GM19455 (cell line): ENCODE results near the gene ADAM8.

Source experiments
- ATAC-seq: cut with Tn5 transposase; IDR thresholded peaks from one replicate; pipeline ENCODE4 v1.9.1; 2021; ENCODE audit not compliant: unreplicated experiment

Gene ADAM8

DNA sequence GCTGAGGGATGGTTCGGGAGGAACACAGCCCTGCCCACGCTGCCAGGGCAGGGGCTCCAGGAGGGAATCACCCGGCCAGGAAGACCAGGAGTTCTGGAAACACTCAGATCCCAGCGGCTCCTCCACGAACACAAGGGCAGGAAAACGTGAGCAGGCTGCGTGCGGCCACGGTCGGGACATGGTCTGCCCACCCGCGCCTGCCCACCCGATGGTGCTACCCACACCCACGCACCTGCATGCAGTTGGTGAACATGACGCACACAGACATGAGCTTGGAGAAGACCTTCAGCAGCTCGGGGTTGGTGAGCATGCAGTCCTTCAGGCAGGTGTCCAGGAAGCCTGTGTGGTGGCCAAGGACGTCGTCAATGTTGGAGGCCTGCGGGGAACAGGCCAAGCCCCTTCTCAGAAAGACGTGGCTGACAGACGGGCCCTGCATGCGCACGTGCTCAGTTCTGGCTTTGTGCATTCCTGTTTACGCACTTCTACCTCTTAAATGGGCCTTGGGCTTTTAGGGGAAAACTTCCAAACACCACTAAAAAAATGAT is 6.2 kb upstream of the ADAM8 start:
- ATAC-seq: no peak

DNA sequence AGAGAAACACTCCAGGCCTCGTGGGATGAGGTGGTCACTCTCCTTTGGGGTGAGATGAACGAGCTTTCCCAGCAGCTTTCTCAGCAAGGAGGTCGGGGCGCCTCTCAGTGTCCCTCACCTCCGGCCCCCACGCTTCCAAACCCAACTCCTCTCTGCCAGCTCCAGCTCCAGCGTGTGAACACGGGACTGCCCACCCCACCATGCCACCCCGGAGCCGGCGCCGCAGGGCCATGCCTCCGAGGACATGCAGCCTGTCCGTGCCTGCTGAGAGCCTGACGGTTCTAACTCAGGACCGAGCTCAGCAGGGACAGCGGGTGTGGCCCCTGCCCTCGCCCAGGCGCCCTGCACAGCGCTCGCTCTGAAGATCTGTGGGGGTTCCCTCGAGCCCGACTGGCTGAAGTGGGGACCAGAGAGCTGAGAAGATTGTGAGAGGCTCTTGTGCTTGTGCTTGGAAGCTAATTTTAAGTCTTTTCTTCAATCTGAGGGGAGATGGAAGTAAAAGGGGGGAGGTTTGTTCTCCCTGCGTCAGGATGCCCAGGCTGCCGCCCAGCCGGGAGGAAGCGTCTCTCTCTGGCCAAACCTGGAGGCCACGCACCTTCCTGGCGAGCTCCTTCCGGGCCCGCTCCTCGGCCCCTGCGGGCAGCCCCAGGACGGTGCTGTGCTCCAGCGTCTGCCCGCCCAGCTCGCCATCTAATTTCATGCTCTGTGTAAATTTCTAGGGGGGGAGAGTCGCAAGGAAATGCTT is 5.1 kb upstream of the ADAM8 start:
- no peak for ATAC-seq

DNA sequence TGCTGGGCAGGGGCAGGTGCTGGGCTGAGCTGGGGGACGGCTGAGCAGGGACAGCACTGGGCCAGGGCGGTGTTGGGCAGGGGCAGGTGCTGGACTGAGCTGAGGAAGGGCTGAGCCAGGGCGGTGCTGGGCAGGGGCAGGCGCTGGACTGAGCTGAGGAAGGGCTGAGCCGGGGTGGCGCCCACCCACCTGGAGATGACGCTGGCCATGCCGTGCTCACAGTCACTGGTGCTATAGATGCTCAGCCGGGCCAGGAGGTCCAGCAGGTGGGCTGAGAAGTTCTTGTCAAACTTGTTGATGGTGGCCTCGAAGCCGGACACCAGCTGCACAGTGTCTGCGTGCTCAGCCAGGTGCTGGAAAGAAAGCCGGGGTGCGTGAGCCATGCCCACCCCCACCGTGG is 4.4 kb upstream of the ADAM8 start:
- ATAC-seq: no peak

DNA sequence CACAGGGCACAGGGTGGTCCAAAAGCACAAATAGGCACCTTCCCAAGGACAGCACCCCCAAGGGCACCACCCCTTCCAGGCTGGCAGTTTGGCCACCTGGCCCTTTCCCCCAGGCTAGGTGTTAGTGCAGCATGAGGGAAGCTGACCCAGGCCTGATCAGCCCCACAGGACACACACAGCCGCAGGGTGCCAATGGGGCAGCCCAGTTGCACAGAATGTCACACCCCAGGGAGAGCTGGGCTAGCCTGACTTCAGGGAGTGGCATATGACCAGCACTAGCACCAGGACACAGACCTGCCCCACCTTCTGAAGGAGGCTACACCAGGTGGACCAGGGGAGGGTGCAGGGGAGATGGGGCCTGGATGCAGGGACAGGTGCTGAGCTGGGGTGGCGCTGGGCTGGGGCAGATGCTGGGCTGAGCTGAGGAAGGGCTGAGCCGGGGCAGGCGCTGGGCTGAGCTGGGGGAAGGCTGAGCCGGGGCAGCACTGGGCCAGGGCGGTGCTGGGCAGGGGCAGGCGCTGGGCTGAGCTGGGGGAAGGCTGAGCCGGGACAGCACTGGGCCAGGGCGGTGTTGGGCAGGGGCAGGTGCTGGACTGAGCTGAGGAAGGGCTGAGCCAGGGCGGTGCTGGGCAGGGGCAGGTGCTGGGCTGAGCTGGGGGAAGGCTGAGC is 3.9 kb upstream of the ADAM8 start:
- no peak for ATAC-seq

DNA sequence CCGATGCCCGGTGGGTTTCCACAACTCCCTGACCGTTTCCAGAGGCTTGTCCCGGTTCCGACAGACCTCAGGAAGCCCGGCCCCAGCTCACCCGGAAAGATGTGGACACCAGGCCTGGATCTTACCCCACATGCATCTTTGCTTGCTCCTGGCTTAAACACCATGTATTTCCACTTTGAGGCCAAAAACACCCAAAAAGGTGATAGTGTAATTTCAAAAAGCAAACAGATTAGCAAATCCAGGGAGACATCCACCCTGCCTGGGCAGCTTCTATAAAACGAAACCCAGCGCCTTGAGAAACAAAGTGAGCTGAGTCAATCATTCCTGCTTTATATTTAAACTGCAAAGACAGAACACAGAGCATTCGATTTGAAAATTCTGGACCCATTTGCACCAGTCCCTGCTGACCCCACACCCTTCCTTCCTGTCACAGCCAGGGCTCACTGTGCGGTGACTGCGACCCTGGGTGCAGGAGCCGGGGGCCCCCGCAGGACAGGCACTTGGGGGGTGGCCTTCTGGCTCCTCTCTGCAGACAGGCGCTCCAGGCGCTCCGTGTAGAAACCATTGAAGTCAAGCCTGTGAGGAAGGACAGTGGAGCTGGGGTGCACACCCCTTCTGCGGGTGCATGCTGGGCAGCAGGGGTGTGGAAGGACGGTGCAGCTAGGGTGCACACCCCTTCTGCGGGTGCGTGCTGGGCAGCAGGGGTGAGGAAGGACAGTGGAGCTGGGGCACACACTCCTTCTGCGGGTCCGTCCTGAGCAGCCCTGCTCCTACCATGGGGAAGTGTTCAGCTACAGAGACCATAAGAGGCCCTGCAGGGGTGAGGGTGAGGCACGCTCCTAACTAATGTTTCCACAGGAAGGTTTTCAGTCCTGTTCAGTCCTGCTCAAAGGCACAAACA is 2.9 kb upstream of the ADAM8 start:
- ATAC-seq: no peak

DNA sequence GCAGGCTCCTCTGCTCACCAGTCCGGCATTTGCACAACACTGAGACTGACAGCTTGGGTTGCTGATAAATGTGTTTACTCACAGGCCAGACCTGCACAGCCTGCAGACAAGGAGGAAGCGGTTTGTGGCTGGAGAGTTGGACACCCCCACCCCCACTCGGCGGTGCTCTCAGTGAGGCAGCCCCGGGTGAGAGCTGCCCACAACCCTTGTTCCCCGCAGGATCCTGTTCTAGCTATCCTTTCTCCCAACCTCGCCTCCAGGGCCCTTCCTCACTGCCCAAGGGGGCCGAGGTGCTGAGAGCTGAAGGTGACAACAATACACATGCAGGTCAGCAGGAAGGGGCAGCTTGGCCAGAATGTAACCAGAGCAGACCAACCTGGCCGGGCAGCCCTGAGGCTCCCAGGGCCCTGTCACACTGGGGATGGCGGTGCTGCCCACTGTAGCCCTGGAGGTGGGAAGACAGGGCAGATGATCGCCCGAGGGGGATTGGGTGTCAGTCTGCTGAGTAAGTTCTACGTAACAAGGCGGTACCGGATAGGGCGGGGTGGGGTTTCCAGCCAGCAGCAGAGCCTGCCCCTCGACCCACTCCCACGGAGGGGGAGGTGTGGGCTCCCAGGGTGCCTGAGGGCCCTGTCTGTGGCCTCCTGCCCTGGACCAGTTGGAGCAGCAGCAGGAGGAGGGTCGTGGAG is 2.1 kb upstream of the ADAM8 start:
- peak; percentile 29 for ATAC-seq

DNA sequence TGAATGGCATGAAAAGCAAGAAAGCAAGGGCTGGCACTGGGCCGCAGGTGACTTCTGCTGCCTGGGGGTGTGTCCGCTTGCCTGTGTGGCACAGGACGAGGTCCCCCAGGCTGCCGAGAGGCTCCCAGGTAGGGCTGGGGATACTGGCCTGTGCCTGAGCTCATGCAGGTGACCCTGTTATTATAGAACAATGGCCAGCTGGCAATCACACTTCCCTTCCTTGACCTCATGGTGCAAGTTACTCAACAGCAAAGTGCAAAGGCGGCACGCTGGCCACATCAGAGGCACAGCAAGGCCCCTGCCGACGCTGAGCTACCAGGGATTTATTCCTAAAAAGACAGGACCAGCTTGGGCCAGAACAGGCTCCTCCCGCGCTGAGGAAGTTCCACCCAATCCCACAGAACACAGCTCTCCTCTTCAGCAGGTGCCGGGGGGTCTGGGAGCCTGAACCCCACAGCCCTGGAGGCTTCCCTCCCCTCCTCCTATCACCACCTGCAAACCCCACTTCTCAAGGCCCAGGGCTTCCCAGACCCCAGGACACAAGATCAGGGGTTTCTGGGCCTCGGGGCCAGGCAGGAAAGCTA is 1.4 kb upstream of the ADAM8 start:
- no peak for ATAC-seq

DNA sequence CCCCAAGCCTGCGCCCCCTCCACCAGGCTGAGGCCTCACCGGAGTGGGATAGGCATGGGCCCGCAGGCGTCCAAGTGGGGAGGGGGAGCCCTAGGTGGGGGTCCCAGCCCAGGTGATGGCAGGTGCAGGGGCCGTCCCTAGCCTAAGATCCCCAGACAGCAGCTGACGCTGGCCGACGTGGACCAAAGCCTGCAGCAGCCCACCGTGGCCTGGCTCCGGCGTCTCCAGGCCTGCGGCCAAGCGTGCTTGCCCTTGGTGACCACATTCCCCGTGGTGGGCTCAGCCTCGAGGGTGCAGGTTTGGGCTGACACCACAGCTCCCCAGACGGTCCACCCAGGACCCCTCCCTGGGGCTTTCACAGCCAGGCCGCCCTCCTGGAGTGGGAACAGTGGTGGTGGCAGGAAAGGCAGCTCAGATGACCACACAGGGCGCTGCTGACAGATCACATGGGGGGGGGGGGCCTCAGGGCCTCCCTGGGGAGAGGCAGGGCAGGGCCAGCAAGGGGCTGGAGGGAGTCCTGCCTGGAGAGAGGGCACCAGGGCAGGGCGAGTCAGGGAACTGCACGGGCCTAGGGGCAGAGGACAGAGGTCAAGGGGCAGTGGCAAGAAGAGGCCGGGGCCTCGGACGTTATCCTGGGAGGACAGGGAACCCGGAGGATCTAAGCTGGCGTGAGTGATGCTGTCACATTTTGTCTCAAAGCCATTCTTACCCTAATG is 767 bp upstream of the ADAM8 start:
- no peak for ATAC-seq

DNA sequence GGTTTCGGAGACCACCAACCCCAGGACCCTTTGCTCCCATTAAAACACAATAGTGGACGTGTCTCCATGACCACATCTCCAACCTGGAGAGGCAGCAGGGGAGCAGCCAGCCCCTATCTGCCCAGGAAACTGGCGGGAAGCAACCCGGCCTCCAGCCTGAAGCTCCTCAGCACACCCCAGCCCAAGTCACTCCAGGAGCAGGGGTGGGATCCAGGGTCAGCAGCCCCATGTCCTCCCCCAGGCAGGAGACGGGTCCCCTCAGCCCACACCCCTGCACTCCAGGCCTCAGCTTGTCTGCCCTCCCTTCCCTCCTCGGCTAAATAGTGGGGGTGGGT is 601 bp downstream of the ADAM8 start:
- no peak for ATAC-seq

DNA sequence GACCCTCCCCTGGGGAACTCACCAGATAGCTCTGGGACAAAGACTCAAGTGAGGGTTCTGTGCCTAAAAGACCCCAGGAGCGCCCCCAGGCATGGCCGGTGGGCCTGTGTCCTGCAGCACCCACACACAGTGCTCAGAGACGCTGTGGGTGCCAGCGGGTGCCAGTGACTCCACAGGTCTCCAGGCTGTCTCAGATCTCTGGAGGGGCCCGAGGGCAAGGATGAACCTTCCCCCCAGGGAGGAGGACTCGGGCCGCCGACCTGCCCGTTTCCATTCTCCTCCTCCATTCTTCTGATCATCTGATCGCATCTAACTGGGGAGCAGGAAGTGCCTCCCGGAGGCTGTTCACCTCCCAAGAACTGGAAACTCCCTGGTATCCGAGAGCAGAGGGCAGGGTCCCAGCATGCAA is 980 bp downstream of the ADAM8 start:
- ATAC-seq: peak; percentile 44

DNA sequence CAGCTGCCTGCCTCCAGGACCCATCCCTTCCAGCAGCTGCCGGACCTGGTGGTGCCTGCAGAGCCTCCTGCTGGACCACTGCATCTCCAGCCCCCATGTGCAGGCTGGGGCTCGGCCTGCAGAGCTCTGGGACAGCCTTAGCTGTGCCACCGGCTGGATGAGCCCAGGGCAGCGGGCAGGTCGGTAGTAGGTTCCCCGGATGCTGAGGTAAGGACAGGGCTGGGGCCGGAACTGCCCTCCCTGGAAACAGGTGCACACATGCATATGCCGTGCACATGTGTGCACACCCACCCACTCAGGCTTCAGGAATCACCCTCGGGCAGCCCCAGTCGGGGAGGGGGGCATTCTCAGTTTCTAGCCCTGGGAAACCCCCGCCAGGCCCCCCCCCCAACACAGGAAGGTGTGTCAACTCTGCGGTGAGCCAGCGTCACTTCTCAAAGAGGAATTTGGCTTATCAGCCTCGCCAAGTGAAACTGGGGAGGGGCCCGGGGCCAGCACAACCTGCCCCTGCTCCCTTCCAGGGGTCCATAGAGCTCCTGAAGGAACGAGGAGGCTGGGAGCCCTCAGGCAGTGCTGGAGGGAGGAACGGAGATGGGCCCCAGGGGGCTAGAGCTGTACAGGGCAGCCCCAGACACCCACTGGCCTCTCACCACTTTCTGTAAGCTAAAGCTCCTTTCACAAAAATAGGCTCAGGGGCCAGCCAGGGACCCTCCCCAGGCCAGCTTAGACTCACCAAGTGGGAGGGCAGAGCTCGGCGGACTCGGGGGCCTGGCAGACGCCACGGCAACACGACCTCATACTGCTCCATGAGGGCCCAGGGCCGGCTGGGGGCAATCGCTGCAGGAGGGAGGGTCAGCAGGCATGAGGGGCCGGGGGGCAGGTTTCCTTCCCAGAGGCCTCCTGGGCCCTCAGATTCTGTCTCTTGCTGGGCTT is 1.7 kb downstream of the ADAM8 start:
- peak; percentile 42 for ATAC-seq

DNA sequence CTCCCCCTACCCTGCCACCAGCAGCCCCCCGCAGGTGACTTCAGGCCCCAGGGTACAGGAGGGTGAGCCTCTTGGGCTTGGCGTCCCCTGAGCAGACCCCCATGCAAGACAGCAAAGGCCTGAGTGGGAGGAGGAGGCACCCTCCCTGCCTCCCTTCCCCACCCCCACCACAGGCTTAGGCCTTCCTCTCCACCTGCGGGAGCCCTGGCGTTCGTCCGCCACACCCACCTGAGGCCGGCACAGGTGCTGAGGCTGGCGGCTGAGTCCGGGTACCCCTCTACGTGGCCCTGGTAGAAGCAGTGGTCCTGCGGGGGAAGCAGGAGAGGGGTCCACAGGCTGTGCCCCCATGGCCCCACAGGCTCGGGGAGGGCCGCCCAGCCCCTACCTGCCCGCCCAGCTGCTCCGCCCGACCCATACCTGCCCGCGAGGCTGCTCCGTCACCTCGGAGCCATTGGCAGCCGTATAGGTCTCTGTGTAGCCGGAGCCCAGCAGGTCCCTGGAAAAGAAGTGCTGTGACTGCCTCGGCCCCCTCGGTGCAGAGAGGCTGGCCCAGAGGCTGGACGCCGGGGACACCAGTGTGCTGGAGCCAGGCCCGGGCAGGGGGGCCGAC is 3.0 kb downstream of the ADAM8 start:
- no peak for ATAC-seq

DNA sequence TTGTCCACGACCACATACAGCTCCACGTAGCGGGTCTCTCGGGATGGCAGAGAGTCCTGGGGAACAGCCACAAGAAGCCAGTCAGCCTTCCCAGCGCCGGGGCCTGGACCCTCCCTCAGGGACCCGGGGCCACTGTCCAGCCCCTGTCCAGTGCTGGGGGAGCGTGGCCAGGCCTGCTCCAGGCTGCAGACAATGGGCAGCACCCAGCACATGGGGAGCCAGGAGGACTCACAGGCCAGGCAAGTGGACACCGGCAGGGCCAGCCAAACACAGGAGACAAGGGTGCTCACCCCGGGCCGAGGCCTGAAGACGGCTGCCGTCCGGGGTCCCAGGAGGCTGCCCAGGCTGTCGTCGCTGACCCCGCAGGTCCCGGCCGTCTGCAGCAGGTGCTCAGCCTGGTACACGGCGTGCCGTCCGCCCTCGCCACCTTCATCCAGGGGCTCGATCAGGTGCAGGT is 3.7 kb downstream of the ADAM8 start:
- ATAC-seq: no peak

DNA sequence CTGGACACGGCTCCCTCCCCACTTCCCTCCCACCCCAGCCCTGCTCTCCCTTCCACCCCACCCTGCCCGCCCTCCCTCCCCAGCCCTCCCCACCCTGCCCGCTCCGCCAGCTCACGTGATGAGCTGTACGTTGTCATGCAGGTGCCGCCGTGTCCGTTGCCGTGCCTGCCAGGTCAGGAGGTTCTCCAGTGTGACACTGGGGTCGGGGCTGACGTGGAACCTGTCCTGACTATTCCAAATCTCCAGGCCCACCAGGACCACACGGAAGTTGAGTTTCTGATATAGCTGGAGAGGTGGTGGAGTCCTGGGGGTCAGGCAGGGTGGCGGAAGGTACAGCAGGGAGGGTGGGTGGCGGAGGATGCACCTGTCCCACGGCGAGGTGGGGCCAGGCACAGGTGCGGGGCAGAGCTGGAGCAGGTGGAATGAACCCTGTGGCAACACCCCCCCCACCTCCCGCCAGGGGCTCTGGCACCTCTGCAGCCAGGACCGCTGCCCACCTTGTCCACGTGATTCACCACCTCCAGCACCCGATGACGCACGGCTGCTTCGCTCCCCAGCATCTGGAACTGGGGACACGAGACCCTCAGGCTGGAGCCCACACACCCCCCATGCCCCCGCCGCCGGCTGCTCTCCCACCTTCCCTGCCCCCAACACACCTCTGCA is 4.2 kb downstream of the ADAM8 start:
- no peak for ATAC-seq

DNA sequence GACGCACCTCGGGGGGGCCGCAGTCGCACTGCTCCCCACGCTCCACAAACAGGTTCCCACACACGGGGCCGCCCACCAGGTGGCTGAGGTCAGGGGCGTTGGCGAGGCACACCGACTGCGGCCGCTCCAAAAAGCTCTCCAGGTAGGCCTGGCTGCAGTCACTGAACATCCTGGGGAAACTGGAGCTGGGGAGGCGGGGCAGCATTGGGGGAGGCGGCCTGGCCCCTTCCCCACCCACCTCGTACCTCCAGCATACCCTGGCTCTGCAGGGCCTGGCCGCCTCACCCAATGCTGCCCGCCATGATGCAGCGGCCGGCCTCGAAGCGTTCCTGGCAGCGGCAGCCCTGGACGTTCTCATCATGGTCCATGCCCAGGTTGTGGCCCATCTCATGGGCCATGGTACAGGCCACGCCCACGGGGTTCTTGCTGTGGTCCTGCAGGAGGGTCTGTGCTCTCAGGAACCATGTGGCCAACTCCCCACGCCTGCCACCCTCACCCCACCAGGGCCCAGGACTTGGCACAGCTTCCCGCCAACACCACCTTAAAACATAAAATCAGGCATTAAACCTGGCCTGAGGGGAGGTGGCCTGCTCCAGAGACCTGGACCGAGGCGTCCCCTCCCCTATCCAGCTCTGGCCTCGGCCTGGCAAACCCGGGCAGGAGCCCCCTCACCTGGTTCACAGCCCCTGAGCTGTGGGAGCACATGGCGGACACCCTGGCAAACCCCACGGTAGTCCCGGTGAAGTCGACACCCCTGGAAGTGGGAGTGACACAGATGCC is 5.0 kb downstream of the ADAM8 start:
- ATAC-seq: no peak

DNA sequence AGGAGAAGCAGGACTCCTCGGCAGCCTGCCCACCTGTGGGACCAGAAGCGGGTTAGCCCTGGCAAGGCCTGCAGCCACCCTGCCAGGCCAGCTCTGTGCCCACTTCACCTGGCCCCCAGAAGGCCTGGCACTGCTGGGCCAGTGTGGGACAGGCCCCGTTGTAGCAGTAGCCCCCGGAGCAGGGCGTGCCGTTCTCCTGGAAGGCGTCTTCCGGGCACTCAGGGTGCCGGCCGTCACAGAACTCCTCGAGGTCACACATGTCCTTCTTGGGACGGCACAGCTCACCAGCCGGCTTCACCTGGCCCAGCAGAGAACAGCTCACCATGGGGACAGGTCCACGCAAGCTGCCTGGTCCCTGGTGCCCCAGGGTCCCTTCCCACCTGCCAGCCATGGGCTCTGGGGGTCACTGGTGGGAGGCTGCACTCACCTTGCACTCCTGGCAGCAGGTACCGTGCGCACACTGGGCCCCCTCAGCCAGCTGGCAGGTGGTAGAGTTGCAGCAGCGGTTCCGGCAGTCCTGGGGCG is 5.8 kb downstream of the ADAM8 start:
- no peak for ATAC-seq

DNA sequence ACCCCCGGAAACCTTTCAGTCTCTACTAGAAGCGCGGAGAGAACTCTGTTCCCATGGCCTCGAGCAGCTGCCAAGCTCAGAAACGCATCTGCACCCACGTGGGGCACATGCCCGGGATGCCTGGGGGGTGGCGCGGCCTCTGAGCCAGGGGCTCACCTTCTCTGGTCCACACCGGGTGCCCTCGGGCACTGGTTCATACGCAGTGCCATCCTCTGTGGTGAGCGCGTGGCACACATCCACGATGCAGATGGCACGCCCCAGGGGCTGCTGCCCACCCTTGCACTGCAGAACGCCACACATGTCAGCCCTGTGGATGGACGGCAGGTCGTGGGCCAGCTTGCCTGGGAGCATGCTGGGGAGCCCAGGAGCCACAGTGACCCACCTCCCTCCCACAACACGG is 6.5 kb downstream of the ADAM8 start:
- no peak for ATAC-seq
